ENCODE measurements around the gene RAB8B. TPM values are rescaled to one million over a fixed set of nuclear protein-coding genes. Genes with fewer than 3 reads are reported as not detected.

Gene RAB8B
- total and polyA plus RNA-seq, 9 of the 15 experiments (the other 6 are each of a cell fraction or from before 2014, with no cell fraction given), result 7.8 to 32.1 (median 24.2) TPM

DNA sequence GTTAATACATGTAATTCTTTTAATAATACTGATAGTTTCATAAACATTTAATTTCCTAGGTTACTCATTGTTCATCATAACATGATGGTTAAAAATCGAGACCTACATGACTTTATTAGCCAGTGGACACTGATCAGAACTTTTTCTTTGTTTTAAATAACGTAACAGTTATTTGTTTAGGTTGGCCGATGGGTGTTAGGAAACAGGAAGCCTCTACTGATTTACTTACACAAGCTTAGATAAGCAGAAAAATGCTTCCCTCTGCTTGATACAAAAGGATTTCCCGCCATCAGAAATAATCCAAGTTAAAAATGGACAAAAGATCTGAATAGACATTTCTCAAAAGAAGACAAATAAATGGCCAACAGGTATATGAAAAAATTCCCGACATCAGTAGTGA lies 71.4 kb downstream of the RAB8B start:
- H3K9me1 ChIP-seq (ENCODE audit: control insufficient read depth, insufficient read depth, low read length), result no peaks in the 10 kb centered on the region
- ATAC-seq, result no peak
- in situ Hi-C loops (cut with MboI) (no loop called here), intact Hi-C loops (cut with micrococcal nuclease) (no loop called here)
- CTCF ChIA-PET (ENCODE audit: low intra/inter-chr PET ratio), result no interaction called here
- no peak for DNase-seq (ENCODE audit: extremely low read depth in 1 of 4, low spot score in 3 of 4)
- FAIRE-seq, result no peak
- no peaks in the 10 kb centered on the region for H3K79me2 ChIP-seq (ENCODE audit: control insufficient read depth, insufficient read depth, low read length)
- H3K4me1 ChIP-seq (replicated peaks in 1 of 2; ENCODE audit: control insufficient read depth in 2 of 2, insufficient read depth in 2 of 2, low read length in 2 of 2), result no peaks in the 10 kb centered on the region
- no peak overlapping the region for H3K4me2 ChIP-seq (ENCODE audit: insufficient read depth, low read length)
- H3K9ac ChIP-seq (ENCODE audit: insufficient read depth in 1 of 2, low read depth in 2 of 2, low read length in 2 of 2), result no peak overlapping the region
- no peak overlapping the region for H3K27ac ChIP-seq (ENCODE audit: extremely low read depth, low read depth, low read length)
- H2AFZ ChIP-seq (ENCODE audit: low read depth, low read length), result no peak overlapping the region
- WGBS (ENCODE audit: insufficient coverage, low coverage, missing lambda C conversion rate), result 91% methylated on average over 5 of the region's 5 CpGs
- no peak for TF ChIP-seq CCAR2 (IDR thresholded peaks at IDR 0.05; ENCODE audit: low read depth, low read length)
- no peak for TF ChIP-seq GTF2A2 (tag; IDR thresholded peaks at IDR 0.05)
- TF ChIP-seq ZNF184 (CRISPR knock-in tag; IDR thresholded peaks at IDR 0.05), result no peak
- peaks cover 68% of the 10 kb centered on the region for H3K36me3 ChIP-seq (ENCODE audit: control insufficient read depth, insufficient read depth, low read length)
- H3K4me3 ChIP-seq, result no peak overlapping the region
- H4K20me1 ChIP-seq (replicated peaks; ENCODE audit: control insufficient read depth, insufficient read depth, low read length), result no peaks in the 10 kb centered on the region
- H3K9me3 ChIP-seq (replicated peaks; ENCODE audit: control insufficient read depth, insufficient read depth, low read depth, low read length), result no peaks in the 10 kb centered on the region
- H3K27me3 ChIP-seq (ENCODE audit: control insufficient read depth in 2 of 2, insufficient read depth in 2 of 2, low read length in 2 of 2), result no peaks in the 10 kb centered on the region
- no TSS peak for BruUV-seq (replicated peaks)
- POLR2A ChIA-PET, result interaction anchor here (0.6 to 1.1 kb wide), 2 partner anchors 16 to 73 kb away, joined by 3 read pairs; no protein-coding TSS in a partner anchor

DNA sequence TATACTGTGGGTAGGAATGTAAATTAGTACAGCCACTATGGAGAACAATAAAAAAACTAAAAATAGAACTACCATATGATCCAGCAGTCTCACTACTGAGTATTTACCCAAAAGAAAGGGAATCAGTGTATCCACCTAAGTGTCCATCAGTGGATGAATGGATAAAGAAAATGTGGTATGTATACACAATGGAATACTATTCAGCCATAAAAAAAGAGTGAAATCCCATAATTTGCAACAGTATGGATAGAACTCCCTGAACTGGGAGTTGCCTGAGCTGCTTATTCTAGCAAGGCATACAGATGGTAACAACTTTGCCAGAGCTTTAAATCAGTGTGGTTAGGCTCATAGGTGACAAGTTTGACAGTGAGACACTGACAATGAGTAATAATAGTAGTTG lies 71.9 kb downstream of the RAB8B start:
- ChIA-PET POLR2A (interaction anchor here (0.6 to 0.9 kb wide), 2 partner anchors 13 to 15 kb away, joined by 3 read pairs; no protein-coding TSS in a partner anchor), CTCF (ENCODE audit: low intra/inter-chr PET ratio) (no interaction called here)
- intact Hi-C loops (cut with micrococcal nuclease) (no loop called here), in situ Hi-C loops (cut with MboI) (no loop called here)
- no peak for TF ChIP-seq ZNF134 (CRISPR knock-in tag; conservative IDR thresholded peaks at IDR 0.05)
- no peak for TF ChIP-seq HNRNPH1 (optimal IDR thresholded peaks at IDR 0.05; ENCODE audit: low read depth, low read length)
- no peak for TF ChIP-seq ZNF140 (CRISPR knock-in tag; IDR thresholded peaks at IDR 0.05)
- TF ChIP-seq ZNF146 (CRISPR knock-in tag; IDR thresholded peaks at IDR 0.05; ENCODE audit: unreplicated experiment), result peak; percentile 34
- BruUV-seq (replicated peaks), result no TSS peak
- ATAC-seq, result no peak
- no peak overlapping the region for H3K4me3 ChIP-seq
- H3K9me1 ChIP-seq (ENCODE audit: control insufficient read depth, insufficient read depth, low read length), result no peaks in the 10 kb centered on the region
- H2AFZ ChIP-seq (ENCODE audit: low read depth, low read length), result no peak overlapping the region
- H3K4me2 ChIP-seq (ENCODE audit: insufficient read depth, low read length), result no peak overlapping the region
- H3K27ac ChIP-seq (ENCODE audit: extremely low read depth, low read depth, low read length), result no peak overlapping the region
- H3K9me3 ChIP-seq (replicated peaks; ENCODE audit: control insufficient read depth, insufficient read depth, low read depth, low read length), result no peaks in the 10 kb centered on the region
- H3K79me2 ChIP-seq (ENCODE audit: control insufficient read depth, insufficient read depth, low read length), result no peaks in the 10 kb centered on the region
- no peaks in the 10 kb centered on the region for H4K20me1 ChIP-seq (replicated peaks; ENCODE audit: control insufficient read depth, insufficient read depth, low read length)
- H3K9ac ChIP-seq (ENCODE audit: insufficient read depth in 1 of 2, low read depth in 2 of 2, low read length in 2 of 2), result no peak overlapping the region
- peaks cover 66% of the 10 kb centered on the region for H3K36me3 ChIP-seq (ENCODE audit: control insufficient read depth, insufficient read depth, low read length)
- H3K4me1 ChIP-seq (replicated peaks in 1 of 2; ENCODE audit: control insufficient read depth in 2 of 2, insufficient read depth in 2 of 2, low read length in 2 of 2), result no peaks in the 10 kb centered on the region
- no peak for DNase-seq (ENCODE audit: extremely low read depth in 1 of 4, low spot score in 3 of 4)
- FAIRE-seq, result no peak
- no peaks in the 10 kb centered on the region for H3K27me3 ChIP-seq (ENCODE audit: control insufficient read depth in 2 of 2, insufficient read depth in 2 of 2, low read length in 2 of 2)
